Trophoblast cell (in vitro differentiated cells and primary cell): Measurements from ENCODE around the gene NTN4.

ENCODE experiments used
- DNase-seq, 2 donors: peaks; one replicate each; pipeline ENCODE4 v3.0.0-alpha.2; 2016
- H2AFZ ChIP-seq: 2 replicates; pipeline ENCODE4 v1.6.1; 2013; ENCODE audit warnings: low read length, moderate library complexity, mild to moderate bottlenecking; ENCODE audit not compliant: insufficient read depth, poor library complexity
- H2AK5ac ChIP-seq: 2 replicates; pipeline ENCODE4 v1.6.1; 2013; ENCODE audit warnings: mild to moderate bottlenecking, low read length
- H2BK120ac ChIP-seq: 2 replicates; pipeline ENCODE4 v1.6.1; 2013; ENCODE audit warnings: low read length, mild to moderate bottlenecking, moderate library complexity; ENCODE audit not compliant: insufficient read depth, poor library complexity
- H2BK12ac ChIP-seq: 2 replicates; pipeline ENCODE4 v1.6.1; 2013; ENCODE audit warnings: mild to moderate bottlenecking, low read length, moderate library complexity
- H2BK5ac ChIP-seq: 2 replicates; pipeline ENCODE4 v1.6.1; 2013; ENCODE audit warnings: low read length, low read depth, moderate library complexity, mild to moderate bottlenecking; ENCODE audit not compliant: poor library complexity
- H3K14ac ChIP-seq: 2 replicates; pipeline ENCODE4 v1.6.1; 2013; ENCODE audit warnings: mild to moderate bottlenecking, low read length
- H3K18ac ChIP-seq: 2 replicates; pipeline ENCODE4 v1.6.1; 2013; ENCODE audit warnings: mild to moderate bottlenecking, low read length
- H3K23ac ChIP-seq: 2 replicates; pipeline ENCODE4 v1.6.1; 2013; ENCODE audit warnings: low read length
- H3K27ac ChIP-seq: 2 replicates; pipeline ENCODE4 v1.5.1; 2013; ENCODE audit warnings: low read depth, mild to moderate bottlenecking, inconsistent platforms, low read length, moderate library complexity
- H3K27me3 ChIP-seq: 2 replicates; pipeline ENCODE4 v1.6.1; 2013; ENCODE audit warnings: inconsistent platforms, mild to moderate bottlenecking, low read length, moderate library complexity; ENCODE audit not compliant: insufficient read depth
- H3K36me3 ChIP-seq, 2 experiments: 1 replicate in 1 of 2; 2 replicates in 1 of 2; pipeline ENCODE4 v1.6.1; 2013; ENCODE audit warnings: low read length in 2 of 2, mild to moderate bottlenecking in 2 of 2, moderate library complexity in 1 of 2; ENCODE audit not compliant: insufficient read depth in 2 of 2, control insufficient read depth in 1 of 2
- H3K4ac ChIP-seq: 2 replicates; pipeline ENCODE4 v1.6.1; 2013; ENCODE audit warnings: low read depth, mild to moderate bottlenecking, low read length, moderate library complexity
- H3K4me1 ChIP-seq, 2 experiments: 1 replicate in 1 of 2; 2 replicates in 1 of 2; pipeline ENCODE4 v1.6.1; 2013; ENCODE audit warnings: low read length in 2 of 2, mild to moderate bottlenecking in 2 of 2, moderate library complexity in 1 of 2; ENCODE audit not compliant: insufficient read depth in 2 of 2, control insufficient read depth in 1 of 2
- H3K4me2 ChIP-seq: 2 replicates; pipeline ENCODE4 v1.6.1; 2013; ENCODE audit warnings: inconsistent platforms, mild to moderate bottlenecking, low read length, moderate library complexity
- H3K4me3 ChIP-seq: 2 replicates; pipeline ENCODE4 v1.5.1; 2013; ENCODE audit warnings: mild to moderate bottlenecking, low read depth, low read length, inconsistent platforms
- H3K79me1 ChIP-seq: one replicate; pipeline ENCODE4 v1.6.1; 2013; ENCODE audit warnings: low read length
- H3K79me2 ChIP-seq: 2 replicates; pipeline ENCODE4 v1.6.1; 2013; ENCODE audit warnings: low read length, mild to moderate bottlenecking; ENCODE audit not compliant: control insufficient read depth, insufficient read depth, poor library complexity
- H3K9ac ChIP-seq: 2 replicates; pipeline ENCODE4 v1.6.1; 2013; ENCODE audit warnings: mild to moderate bottlenecking, low read length
- H3K9me3 ChIP-seq: 2 replicates; pipeline ENCODE4 v1.6.1; 2013; ENCODE audit warnings: low read depth, mild to moderate bottlenecking, control low read depth, inconsistent platforms, low read length; ENCODE audit not compliant: insufficient read depth
- H4K12ac ChIP-seq: 2 replicates; pipeline ENCODE4 v1.6.1; 2013; ENCODE audit warnings: low read depth, mild to moderate bottlenecking, low read length, moderate library complexity
- H4K8ac ChIP-seq: 2 replicates; pipeline ENCODE4 v1.6.1; 2013; ENCODE audit warnings: low read depth, mild to moderate bottlenecking, low read length, moderate library complexity
- H4K91ac ChIP-seq: one replicate; pipeline ENCODE4 v1.6.1; 2013; ENCODE audit warnings: low read depth, mild to moderate bottlenecking, low read length, moderate library complexity
- WGBS: extraction: QIAGEN DNeasy Blood & Tissue Kit; methylation state at CpG from one replicate; pipeline ENCODE4 v1.1.7; 2013; ENCODE audit warnings: missing lambda C conversion rate; ENCODE audit not compliant: insufficient read length, insufficient coverage; ENCODE audit errors: extremely low coverage; 5-methylcytosine and 5-hydroxymethylcytosine counted together

NTN4 gene

DNA sequence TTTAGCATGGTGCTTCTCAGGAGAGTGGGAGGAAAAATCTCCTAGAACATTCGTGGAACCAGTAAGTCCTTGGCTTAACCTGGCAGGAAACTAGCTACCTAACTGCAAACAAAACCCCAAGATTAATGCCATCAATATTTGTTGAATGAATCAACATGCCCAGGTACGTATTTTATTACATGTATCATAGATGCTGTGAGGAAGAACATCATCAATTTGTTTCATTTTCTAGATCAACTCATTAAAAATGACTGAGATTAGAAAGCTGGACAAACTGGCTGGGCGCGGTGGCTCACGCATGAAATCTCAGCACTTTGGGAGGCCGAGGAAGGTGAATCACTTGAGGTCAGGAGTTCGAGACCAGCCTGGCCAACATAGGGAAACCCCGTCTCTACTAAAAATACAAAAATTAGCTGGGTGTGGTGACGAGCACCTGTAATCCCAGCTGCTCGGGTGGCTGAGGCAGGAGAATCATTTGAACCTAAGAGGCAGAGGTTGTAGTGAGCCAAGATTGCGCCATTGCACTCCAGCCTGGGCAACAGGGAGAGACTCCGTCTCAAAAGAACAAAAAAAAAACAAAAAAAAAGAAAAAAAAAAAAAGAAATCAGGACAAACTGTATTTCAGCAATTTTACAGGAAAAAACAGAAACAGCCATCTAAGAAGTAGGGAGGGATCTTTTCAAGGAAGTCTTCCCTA lies 88.7 kb downstream of the NTN4 start:
- Histone ChIP-seq H3K36me3 (no peaks in the 10 kb centered on the region), H3K79me2 (no peaks in the 10 kb centered on the region), H2AK5ac (no peak overlapping the region), H3K4me1 (no peaks in the 10 kb centered on the region), H3K18ac (no peak overlapping the region), H3K14ac (no peak overlapping the region), H3K4ac (no peak overlapping the region), H3K27me3 (no peaks in the 10 kb centered on the region), H3K4me2 (no peak overlapping the region), H4K91ac (no peak overlapping the region), H4K12ac (no peak overlapping the region), H3K27ac (no peak overlapping the region), H2BK5ac (no peak overlapping the region), H3K9me3 (no peaks in the 10 kb centered on the region), H2BK12ac (no peak overlapping the region), H3K4me3 (no peak overlapping the region), H3K9ac (no peak overlapping the region), H3K23ac (no peak overlapping the region), H4K8ac (no peak overlapping the region), H2AFZ (no peak overlapping the region), H2BK120ac (no peak overlapping the region), H3K79me1 (no peaks in the 10 kb centered on the region)
- DNase-seq: no peak
- WGBS: no CpG with 5 or more reads among the region's 12 CpGs

DNA sequence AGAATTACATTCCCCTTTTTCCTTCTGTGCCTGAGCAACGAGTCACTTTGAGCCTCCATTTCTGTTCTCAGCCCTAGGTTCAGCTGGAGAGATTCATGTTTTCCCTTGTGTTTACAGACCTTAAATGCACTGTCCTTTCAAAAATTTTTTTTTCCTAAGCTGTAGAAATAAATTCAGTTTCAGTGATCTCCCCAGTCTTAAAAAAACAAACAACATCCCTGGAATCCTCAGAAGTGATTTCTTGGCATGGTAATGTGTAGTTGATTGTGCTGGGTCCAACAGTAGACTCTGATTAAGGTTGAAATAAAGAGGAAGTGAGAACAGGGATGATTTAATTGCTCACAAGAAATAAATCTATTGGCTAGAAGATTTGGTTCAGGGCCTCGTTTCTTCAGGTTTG lies 89.3 kb downstream of the NTN4 start:
- no CpG with 5 or more reads among the region's 2 CpGs for WGBS

DNA sequence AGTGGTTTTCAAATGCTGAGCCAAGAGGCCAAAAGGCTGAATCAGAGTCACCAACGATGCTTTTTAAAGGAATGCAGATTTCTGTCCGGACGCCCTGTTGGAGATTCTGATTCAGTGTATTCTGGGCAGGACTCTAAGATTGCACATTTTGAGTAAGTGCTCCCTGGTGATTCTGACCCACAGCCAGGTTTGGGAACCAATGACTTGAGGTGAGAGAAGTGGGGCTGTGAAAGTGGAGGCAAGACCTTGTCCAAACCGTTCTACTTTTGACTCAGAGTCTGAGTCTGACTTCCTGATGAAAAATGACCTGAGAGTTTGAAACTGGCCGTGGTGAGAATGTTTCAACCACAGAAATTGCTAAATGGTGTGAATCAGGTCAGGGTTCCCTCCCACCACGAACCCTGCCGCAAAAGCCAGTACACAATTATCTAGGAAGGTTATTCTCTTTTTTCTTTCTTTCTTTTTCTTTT lies 90.2 kb downstream of the NTN4 start:
- no peak overlapping the region for H2BK120ac ChIP-seq
- H3K27me3 ChIP-seq: no peaks in the 10 kb centered on the region
- H3K4me2 ChIP-seq: no peak overlapping the region
- H3K27ac ChIP-seq: no peak overlapping the region
- no CpG with 5 or more reads among the region's 7 CpGs for WGBS
- no peak overlapping the region for H3K4me3 ChIP-seq
- H3K4me1 ChIP-seq: no peaks in the 10 kb centered on the region
- H2BK5ac ChIP-seq: no peak overlapping the region
- no peak overlapping the region for H4K8ac ChIP-seq
- H3K36me3 ChIP-seq: no peaks in the 10 kb centered on the region
- H3K79me1 ChIP-seq: no peaks in the 10 kb centered on the region
- no peak overlapping the region for H2AK5ac ChIP-seq
- H4K91ac ChIP-seq: no peak overlapping the region
- no peak overlapping the region for H3K14ac ChIP-seq
- peak; percentile 41 to 64 for DNase-seq
- H3K18ac ChIP-seq: no peak overlapping the region
- H3K23ac ChIP-seq: no peak overlapping the region
- no peak overlapping the region for H3K4ac ChIP-seq
- no peaks in the 10 kb centered on the region for H3K9me3 ChIP-seq
- H2AFZ ChIP-seq: no peak overlapping the region
- H2BK12ac ChIP-seq: no peak overlapping the region
- no peaks in the 10 kb centered on the region for H3K79me2 ChIP-seq
- H4K12ac ChIP-seq: no peak overlapping the region
- H3K9ac ChIP-seq: no peak overlapping the region

More for the DNA sequence above, 89.3 kb downstream of the NTN4 start:
- Histone ChIP-seq H2AK5ac (no peak overlapping the region), H3K27ac (no peak overlapping the region), H3K79me2 (no peaks in the 10 kb centered on the region), H4K12ac (no peak overlapping the region), H2AFZ (no peak overlapping the region), H3K9ac (no peak overlapping the region), H3K4me2 (no peak overlapping the region), H2BK120ac (no peak overlapping the region), H2BK12ac (no peak overlapping the region), H4K91ac (no peak overlapping the region), H3K23ac (no peak overlapping the region), H3K36me3 (no peaks in the 10 kb centered on the region), H3K79me1 (no peaks in the 10 kb centered on the region), H3K4ac (no peak overlapping the region), H2BK5ac (no peak overlapping the region), H3K9me3 (no peaks in the 10 kb centered on the region), H3K14ac (no peak overlapping the region), H3K4me1 (no peaks in the 10 kb centered on the region), H3K18ac (no peak overlapping the region), H3K4me3 (no peak overlapping the region), H3K27me3 (no peaks in the 10 kb centered on the region), H4K8ac (no peak overlapping the region)
- DNase-seq: no peak

DNA sequence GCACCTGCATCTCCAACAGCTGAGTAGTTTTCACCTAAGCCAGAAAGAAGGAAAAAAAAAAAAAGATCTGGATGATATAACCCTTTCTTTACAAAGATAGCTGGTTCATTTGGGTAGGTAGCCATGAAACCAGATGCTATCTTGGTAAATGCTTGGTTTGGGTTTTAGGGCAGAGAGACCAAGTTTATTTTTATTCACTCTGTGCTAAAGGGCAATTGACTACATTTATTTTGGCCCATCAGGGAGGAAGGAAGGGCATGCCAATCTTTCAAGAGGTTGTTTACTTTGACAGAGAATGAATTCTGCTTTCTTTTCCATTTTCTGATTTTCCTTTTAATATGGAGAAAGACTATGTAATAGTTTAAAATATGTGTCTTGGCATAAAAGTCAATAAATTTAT lies 91.0 kb downstream of the NTN4 start:
- H3K79me2 ChIP-seq: no peaks in the 10 kb centered on the region
- H3K27me3 ChIP-seq: no peaks in the 10 kb centered on the region
- H3K27ac ChIP-seq: no peak overlapping the region
- H4K12ac ChIP-seq: no peak overlapping the region
- DNase-seq: no peak
- H3K4ac ChIP-seq: no peak overlapping the region
- H2AK5ac ChIP-seq: no peak overlapping the region
- H3K4me1 ChIP-seq: no peaks in the 10 kb centered on the region
- H2BK120ac ChIP-seq: no peak overlapping the region
- no peak overlapping the region for H4K8ac ChIP-seq
- no peak overlapping the region for H3K4me2 ChIP-seq
- H3K36me3 ChIP-seq: no peaks in the 10 kb centered on the region
- no peak overlapping the region for H4K91ac ChIP-seq
- no peak overlapping the region for H3K18ac ChIP-seq
- H3K9me3 ChIP-seq: no peaks in the 10 kb centered on the region
- no peak overlapping the region for H3K14ac ChIP-seq
- no peak overlapping the region for H2AFZ ChIP-seq
- H3K79me1 ChIP-seq: no peaks in the 10 kb centered on the region
- H3K4me3 ChIP-seq: no peak overlapping the region
- no peak overlapping the region for H3K23ac ChIP-seq
- H2BK12ac ChIP-seq: no peak overlapping the region
- no peak overlapping the region for H2BK5ac ChIP-seq
- H3K9ac ChIP-seq: no peak overlapping the region
